GM12874 (cell line): ENCODE data around the gene ATP6V0B.

Source experiments
- TF ChIP-seq, protein P1 (sequence below): IDR thresholded peaks from 2 replicates; pipeline ENCODE4 v1.5.1; 2011; ENCODE audit warnings: low read depth, mild to moderate bottlenecking, control low read depth, low read length, moderate library complexity; ENCODE audit not compliant: insufficient read depth

Gene ATP6V0B

DNA sequence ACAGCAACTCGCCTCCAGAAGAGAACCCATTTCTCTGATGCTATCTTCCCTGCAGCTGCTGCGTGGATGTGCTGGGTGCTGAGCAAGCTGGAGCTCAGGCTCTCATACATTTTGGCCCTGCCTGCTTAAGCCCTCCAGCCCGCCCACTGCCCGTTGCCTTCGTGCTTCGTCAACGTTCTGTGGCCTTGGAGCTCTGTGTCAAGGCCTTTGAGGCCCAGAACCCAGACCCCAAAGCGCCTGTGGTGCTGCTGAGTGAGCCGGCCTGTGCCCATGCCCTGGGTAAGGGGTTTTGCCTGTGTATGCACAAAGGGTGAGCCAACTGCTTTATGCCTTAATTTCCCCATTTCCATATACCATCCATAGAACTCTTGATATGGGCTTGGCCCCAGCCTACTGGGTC lies 3.8 kb upstream of the ATP6V0B start:
- TF ChIP-seq, protein P1, sequence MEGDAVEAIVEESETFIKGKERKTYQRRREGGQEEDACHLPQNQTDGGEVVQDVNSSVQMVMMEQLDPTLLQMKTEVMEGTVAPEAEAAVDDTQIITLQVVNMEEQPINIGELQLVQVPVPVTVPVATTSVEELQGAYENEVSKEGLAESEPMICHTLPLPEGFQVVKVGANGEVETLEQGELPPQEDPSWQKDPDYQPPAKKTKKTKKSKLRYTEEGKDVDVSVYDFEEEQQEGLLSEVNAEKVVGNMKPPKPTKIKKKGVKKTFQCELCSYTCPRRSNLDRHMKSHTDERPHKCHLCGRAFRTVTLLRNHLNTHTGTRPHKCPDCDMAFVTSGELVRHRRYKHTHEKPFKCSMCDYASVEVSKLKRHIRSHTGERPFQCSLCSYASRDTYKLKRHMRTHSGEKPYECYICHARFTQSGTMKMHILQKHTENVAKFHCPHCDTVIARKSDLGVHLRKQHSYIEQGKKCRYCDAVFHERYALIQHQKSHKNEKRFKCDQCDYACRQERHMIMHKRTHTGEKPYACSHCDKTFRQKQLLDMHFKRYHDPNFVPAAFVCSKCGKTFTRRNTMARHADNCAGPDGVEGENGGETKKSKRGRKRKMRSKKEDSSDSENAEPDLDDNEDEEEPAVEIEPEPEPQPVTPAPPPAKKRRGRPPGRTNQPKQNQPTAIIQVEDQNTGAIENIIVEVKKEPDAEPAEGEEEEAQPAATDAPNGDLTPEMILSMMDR = no peak

- TF ChIP-seq, protein P1 = no peak
These were observed 3.3 kb upstream of the ATP6V0B start for GRCh38 chr1:43971336-43971980.

DNA sequence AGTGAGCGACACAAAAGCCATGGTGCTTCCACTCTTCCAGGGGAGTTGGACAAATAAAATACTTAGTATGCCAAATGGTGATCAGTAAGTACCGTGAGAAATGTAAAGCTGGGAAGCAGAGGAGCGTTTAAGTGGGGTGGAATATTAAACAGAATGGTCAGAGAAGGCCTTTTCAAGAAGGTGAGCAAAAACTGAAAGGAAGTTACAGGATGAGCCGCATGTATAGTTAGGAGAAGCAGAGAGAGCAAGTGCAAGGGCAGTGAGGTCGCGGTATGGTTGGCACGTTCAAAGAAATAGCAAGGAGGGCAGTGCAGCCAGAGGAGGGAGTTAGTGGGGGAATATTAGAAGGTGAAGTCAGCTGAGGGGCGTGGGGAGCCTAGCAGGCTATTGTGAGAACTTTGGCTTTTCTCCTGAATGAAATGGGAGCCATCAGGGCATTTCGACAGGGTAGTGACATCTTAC lies 748 bp upstream of the ATP6V0B start:
- TF ChIP-seq, protein P1 = no peak

- TF ChIP-seq, protein P1 = no peak
These were observed 645 bp downstream of the ATP6V0B start for GRCh38 chr1:43975249-43975961.

GRCh38 chr1:43976045-43976444 lies 1.3 kb downstream of the ATP6V0B start:
- TF ChIP-seq, protein P1 = no peak

- TF ChIP-seq, protein P1 = no peak
These were observed 2.1 kb downstream of the ATP6V0B start for GRCh38 chr1:43976890-43977289.

- TF ChIP-seq, protein P1 = no peak
These were observed 2.9 kb downstream of the ATP6V0B start for GRCh38 chr1:43977376-43978263.
